ENCODE results near the gene PROZ.
"Not testable (repeated sequence)": the region's sequence is repeated elsewhere in the genome, so short reads cannot be mapped to it uniquely, and the experiment has no call there.

Gene PROZ, protein sequence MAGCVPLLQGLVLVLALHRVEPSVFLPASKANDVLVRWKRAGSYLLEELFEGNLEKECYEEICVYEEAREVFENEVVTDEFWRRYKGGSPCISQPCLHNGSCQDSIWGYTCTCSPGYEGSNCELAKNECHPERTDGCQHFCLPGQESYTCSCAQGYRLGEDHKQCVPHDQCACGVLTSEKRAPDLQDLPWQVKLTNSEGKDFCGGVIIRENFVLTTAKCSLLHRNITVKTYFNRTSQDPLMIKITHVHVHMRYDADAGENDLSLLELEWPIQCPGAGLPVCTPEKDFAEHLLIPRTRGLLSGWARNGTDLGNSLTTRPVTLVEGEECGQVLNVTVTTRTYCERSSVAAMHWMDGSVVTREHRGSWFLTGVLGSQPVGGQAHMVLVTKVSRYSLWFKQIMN

DNA sequence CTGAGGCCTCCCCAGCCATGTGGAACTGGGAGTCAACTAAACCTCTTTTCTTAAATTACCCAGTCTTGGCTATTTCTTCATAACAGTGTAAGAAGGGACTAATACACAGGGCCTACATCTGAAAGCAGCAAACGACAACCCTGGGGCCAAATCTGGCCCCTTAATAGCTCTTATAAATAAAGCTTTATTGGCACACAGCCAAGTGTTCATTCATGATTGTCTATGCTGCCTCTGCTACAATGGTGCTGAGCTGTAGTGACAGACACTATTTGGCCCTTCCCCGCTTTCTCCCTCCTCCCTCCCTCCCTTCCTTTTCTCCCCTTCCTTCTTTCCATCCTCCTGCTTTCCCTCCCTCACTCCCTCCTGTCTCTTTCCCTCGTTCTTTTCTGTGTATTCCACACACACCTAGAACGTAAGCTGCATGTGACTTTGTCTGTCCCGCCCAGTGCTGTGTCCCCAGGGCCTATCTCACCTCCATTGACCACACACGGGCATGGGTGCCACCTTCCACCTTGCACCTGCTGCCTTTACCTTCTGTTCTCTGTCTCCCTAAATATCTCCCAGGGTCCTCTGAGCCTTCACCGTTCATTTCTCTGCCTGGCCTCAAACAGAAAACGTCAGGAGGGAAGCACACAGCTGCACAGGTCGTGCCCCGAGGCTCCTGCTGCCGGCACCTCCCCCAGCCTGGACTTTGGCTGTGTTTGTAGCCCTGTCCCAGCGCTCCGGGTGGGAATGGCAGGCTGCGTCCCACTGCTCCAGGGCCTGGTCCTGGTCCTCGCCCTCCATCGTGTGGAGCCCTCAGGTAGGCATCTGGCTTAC, at the start of gene PROZ:
PROZ (plus strand) TSS at position 720 of the 819 bp plus-strand sequence; CDS start at position 733, 13 bp downstream.
- DNase-seq (ENCODE audit: low read depth) = no peak
- no peak within 1 kb of the TSS for H3K4me3 ChIP-seq (ENCODE audit: low read depth, low read length)

DNA sequence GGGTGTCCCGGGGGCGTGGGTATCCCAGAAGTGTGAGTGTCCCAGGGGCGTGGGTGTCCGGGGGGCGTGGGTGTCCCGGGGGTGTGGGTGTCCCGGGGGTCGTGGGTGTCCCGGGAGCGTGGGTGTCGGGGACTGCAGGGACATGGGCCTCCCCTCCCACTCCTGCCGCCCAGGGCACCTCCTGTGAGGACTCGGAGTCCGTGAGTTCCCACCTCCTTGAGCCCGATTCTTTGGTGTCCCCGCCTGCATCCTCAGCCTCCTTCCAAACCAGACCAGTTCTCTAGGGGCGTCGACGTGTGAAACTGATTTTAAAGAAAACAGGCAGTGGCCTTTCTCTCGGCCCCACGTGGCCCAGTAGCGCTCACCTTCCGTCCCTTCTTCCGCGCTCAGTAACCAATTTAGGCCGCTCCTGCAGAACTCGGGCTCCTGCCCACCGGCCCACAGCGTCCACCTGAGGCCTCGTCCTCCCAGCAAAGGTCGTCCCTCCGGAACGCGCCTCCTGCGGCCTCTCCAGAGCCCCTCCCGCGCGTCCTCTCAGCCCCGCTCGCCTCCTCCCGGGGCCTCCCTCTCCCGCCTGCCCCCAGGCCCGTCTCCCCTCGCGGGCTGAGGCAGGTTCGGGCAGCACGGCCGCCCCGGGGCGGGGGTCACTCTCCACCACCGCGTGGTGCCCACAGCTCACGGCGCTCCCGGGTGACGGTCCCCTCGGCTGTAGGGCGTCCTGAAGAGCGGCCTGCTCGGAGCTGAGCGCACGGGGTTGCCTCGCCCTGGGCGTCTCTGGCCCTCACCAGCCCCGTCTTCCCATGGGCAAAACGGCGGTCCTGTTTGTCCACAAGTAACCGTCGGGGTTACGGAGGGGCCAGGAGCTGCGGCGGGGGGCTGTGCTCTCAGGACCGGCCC, 49.0 kb upstream of the PROZ start:
- no peak for DNase-seq (ENCODE audit: low read depth)

DNA sequence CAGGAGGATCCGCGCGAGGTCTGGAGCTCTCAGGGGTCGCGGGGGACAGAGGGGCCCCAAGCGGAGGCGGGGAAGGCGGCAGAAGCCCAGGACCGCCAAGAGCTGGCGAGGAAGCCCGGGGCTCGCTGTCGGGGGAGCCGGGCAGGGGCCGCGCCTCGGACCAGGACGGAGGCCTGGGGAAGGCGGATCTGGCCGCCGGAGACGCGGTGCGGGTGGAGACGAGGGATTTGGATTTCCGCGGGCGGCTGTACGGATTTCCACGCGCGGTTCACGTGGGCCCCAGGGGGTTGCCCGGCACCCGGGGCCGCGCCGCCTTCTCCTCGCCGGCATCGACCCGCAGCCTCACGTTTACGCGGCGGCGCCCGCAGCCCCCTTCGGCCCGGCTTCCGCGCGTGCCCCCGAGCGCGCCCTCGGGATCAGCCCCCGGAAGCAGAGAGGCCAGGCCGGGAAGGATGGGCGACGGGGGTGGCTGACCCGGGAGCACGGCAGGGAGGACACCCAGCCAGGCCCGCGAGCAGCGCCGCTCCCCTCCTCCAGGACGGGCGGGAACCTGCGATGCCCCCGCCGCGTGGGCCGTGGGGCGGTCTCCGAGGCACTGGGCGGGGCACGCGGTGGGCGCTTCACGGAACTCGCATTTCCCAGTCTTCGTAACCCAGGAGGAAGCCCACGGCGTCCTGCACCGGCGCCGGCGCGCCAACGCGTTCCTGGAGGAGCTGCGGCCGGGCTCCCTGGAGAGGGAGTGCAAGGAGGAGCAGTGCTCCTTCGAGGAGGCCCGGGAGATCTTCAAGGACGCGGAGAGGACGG, 48.2 kb upstream of the PROZ start:
- no peak for DNase-seq (ENCODE audit: low read depth)
- peak overlapping the region; percentile 33 for H3K4me3 ChIP-seq (ENCODE audit: low read depth, low read length)

More for the DNA sequence above, 49.0 kb upstream of the PROZ start:
- no peak overlapping the region for H3K4me3 ChIP-seq (ENCODE audit: low read depth, low read length)

DNA sequence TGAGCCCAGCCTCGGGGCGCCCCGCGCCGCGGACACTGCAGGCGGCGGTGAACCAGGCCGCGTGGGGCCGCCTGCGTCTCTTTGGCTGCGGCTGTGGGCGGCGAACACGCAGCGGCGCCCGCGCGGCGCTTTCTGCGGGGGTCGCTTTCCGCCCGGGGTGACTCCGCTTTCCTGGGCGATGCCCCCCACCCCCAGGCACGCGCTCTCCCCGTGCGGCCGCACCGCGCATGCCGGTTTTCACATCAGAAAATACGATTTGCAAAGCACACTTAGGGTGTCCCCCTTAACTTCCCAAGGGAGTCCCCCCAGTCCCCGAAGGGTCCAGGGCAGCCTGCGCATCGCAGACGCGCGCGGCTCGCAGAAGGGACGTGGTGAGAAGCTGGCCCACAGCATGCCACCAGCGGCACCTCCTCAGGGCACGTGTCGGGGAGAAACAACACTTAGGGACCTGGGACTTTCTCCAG, 47.6 kb upstream of the PROZ start:
- peak overlapping the region; percentile 33 for H3K4me3 ChIP-seq (ENCODE audit: low read depth, low read length)
- DNase-seq (ENCODE audit: low read depth) = no peak

DNA sequence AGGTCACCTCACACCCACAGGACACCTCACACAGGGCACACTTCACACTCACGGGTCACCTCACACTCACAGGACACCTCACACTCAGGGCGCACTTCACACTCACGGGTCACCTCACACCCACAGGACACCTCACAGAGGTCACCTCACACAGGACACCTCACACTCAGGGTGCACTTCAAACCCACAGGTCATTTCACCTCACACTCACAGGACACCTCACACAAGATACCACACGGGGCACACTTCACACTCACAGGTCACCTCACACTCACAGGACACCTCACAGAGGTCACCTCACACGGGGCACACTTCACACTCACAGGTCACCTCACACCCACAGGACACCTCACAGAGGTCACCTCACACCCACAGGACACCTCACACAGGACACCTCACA, 46.6 kb upstream of the PROZ start:
- H3K4me3 ChIP-seq (ENCODE audit: low read depth, low read length); DNase-seq (ENCODE audit: low read depth): not testable (repeated sequence)

DNA sequence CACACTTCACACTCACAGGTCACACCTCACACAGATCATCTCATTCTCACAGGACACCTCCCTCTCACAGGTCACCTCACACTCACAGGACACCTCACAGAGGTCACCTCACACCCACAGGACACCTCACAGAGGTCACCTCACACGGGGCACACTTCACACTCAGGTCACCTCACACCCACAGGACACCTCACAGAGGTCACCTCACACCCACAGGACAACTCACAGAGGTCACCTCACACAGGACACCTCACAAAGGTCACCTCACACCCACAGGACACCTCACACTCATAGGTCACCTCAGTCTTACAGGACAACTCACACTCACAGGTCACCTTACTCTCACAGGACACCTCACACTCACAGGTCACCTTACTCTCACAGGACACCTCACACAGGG, 46.0 kb upstream of the PROZ start:
- H3K4me3 ChIP-seq (ENCODE audit: low read depth, low read length); DNase-seq (ENCODE audit: low read depth): not testable (repeated sequence)

DNA sequence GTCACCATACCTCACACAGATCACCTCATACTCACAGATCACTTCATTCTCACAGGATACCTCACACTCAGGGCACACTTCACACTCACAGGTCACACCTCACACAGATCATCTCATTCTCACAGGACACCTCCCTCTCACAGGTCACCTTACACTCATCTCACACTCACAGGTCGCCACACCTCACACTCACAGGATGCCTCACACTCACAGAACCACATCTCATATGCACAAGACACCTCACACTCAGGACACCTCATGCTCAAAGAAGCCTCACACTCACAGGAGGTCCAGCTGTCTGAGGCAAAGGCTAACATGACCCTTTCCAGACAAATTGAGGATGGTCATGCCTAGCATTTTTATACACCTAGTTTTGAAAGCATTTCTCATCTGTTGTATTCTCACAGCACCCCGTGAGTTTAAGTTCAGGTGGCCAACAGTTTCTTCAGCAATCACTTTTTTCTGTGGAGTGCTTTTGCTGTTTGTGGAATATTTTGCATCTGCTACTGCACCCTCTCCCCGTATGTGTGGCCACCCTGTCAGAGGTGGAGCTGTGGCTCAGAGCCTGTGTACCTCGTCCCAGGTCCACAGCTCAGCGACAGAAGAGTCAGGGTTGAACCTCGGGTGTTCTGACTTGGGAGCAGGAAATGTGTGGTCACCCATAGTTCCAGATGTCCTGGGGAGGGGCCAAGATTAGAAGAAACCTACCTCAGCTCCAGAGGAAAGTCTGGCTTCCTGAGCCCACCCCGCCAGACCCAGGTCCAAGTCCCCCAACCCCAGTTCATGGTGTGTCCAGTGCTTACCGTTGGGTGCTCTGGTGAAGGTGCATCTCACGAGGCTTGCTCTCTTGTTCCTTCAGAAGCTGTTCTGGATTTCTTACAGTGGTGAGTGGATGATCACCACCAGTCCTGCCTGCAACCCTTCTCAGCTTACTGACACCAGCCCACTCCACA, 45.3 kb upstream of the PROZ start:
- no peak for DNase-seq (ENCODE audit: low read depth)
- no peak overlapping the region for H3K4me3 ChIP-seq (ENCODE audit: low read depth, low read length)

DNA sequence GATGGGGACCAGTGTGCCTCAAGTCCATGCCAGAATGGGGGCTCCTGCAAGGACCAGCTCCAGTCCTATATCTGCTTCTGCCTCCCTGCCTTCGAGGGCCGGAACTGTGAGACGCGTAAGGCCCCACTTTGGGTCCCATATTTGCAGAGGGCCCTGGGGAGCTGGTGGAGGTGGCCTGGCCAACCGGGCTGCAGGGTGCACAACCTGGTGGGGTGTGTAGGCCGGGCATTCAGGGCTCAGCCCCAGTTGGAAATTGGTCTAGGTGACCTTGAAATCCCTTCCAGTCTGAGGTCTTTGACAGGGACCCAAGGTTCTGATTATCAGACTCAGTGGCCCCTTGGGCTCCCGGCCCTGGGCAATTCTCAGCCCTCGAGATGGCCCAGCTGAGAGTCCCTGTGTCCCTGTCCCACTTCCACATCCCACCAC, 44.6 kb upstream of the PROZ start:
- DNase-seq (ENCODE audit: low read depth) = no peak
- no peak overlapping the region for H3K4me3 ChIP-seq (ENCODE audit: low read depth, low read length)

DNA sequence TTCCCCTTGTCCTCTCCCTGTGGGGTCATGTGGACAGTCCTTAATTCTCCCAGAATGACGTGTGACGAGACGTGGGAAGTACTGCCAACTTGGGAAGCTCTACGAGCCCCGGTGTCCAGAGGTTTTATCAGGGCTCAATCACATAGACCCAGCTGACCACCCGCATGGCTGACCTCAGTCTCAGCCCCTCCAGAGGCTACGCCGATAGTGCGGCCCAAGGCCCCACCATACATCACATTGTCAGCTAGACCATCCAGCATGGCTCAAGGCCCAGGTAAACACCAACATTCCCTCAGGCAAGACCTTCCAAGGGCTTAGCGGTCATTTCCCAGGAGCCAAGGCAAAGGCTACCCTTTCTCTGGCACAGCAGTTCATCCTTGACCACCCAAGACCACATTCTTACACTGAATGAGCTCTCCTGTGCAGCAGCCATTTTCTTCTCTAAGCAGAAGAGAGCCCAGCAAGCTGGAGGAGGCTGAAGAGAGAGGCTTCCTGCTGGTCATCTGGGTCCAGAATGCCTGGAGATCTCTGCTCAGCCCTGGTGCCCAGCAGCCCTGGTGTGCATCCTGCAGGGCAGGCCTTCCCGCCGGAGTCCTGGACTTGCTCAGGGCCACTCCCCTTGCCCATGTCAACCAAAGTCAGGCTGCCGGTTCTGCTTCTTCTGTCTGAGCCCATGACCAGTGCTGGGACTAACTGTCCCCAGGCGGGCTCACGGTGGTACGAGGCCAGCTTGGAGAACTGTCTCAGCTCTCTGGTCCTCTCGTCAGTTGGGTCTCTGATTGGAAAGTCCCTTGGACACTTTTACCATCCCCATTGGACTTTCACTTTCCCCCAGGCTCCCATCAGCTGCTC, 43.7 kb upstream of the PROZ start:
- no peak for DNase-seq (ENCODE audit: low read depth)
- no peak overlapping the region for H3K4me3 ChIP-seq (ENCODE audit: low read depth, low read length)

DNA sequence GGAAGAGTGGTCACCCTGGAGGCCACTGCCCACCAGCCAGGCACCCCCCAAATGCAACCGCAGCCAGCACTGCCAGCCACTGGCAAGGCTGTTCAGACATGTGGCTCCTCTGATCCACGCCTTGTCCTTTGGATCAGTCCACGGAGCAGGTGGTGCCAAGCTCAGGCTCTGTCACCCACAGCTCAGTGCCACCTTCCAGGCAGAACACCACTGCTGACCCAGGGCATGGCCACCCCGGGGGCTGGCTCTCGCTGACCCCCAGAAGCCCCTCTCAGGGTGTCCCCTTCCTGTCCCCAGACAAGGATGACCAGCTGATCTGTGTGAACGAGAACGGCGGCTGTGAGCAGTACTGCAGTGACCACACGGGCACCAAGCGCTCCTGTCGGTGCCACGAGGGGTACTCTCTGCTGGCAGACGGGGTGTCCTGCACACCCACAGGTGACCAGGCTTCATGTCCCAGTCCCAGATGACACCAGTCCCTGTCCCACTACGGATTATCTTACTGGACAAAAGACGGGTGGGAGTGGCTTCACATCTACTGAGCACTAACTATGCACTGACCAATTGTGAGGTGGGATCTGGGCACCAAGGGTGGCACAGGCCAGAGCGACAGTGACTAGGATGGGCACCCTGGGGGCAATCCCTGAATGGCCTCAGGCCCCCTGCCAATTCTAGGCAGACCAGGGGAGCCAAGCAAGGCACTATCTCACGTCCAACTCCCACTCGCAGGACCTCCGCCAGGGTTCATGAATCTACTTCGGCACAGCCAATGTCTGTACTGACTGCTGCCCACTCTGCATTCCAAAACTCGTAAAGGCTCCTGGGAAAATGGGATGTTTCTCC, 42.9 kb upstream of the PROZ start:
- H3K4me3 ChIP-seq (ENCODE audit: low read depth, low read length) = no peak overlapping the region
- no peak for DNase-seq (ENCODE audit: low read depth)

DNA sequence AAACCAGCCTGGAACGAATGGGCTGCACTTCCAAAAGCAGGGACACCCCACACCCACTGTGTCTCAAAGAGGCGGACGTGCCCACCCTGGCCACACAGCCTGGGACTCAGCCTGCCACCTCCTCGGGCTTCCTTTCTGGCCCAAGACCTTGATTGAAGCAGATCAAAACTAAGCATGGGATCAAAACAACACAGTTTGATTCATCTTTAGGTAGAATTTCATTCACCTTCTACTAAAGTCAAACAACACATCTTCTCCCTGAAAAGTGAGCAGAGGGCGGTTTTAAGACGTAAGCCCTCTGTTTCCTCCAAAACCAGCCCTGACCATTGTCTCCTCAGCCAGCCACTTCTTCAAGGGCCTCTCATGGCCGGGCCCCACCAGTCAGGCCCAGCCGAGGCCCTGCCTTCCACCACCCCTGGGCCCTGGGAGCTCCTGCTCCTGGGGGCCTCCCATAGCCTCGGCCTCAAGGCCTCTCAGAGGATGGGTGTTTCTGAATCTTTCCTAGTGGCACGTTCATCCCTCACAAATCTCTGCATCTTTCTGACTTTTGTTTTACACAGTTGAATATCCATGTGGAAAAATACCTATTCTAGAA, 42.1 kb upstream of the PROZ start:
- no peak for DNase-seq (ENCODE audit: low read depth)
- H3K4me3 ChIP-seq (ENCODE audit: low read depth, low read length) = no peak overlapping the region

DNA sequence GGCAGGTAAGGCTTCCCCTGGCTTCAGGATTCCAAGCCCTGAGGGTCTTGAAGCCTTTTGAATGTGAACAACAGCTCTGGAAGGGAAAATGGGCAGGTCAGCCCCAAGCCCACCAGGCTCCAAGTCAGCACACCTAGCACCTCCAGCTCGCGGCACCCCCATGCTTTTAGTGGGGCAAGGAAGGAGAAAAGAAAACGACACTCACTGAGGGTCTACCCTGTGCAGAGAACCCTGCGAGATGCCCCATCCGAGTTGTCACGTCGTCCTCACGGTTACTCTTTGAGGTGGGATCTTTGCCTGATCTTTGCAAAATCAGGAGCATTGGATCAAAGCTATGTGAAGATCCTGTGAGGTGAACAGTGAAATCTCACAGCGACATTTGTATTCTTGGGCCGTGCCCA, 41.6 kb upstream of the PROZ start:
- DNase-seq (ENCODE audit: low read depth) = no peak
- H3K4me3 ChIP-seq (ENCODE audit: low read depth, low read length) = no peak overlapping the region

DNA sequence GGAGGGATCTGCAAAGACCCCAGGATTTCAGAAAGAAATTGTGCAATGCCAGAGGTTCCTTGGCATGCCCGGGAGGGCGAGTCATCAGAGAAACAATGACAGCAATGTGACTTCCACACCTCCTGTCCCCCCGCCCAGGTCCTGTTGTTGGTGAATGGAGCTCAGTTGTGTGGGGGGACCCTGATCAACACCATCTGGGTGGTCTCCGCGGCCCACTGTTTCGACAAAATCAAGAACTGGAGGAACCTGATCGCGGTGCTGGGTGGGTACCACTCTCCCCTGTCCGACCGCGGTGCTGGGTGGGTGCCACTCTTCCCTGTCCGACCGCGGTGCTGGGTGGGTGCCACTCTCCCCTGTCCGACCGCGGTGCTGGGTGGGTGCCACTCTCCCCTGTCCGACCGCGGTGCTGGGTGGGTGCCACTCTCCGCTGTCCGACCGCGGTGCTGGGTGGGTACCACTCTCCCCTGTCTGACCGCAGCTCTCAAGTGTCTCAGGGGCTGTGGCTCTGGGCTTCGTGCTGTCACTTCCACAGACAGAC, 41.0 kb upstream of the PROZ start:
- no peak overlapping the region for H3K4me3 ChIP-seq (ENCODE audit: low read depth, low read length)
- DNase-seq (ENCODE audit: low read depth) = no peak

DNA sequence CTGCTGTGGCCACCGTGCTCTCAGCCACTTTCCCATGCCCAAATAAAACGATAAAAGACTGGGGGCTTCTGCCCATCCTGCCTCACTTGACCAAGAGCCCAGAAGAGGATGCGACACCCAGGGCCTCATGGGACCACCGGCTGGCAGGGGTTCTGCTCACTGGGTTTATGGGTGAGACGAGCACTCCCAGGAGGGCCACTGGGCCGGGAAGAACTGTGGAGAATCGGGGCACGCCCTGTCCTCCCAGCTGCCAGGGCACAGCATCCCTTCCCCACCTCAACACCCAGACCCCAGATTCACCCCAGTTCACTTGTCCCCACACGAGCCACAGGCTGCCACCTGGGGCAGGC, 40.6 kb upstream of the PROZ start:
- no peak overlapping the region for H3K4me3 ChIP-seq (ENCODE audit: low read depth, low read length)

DNA sequence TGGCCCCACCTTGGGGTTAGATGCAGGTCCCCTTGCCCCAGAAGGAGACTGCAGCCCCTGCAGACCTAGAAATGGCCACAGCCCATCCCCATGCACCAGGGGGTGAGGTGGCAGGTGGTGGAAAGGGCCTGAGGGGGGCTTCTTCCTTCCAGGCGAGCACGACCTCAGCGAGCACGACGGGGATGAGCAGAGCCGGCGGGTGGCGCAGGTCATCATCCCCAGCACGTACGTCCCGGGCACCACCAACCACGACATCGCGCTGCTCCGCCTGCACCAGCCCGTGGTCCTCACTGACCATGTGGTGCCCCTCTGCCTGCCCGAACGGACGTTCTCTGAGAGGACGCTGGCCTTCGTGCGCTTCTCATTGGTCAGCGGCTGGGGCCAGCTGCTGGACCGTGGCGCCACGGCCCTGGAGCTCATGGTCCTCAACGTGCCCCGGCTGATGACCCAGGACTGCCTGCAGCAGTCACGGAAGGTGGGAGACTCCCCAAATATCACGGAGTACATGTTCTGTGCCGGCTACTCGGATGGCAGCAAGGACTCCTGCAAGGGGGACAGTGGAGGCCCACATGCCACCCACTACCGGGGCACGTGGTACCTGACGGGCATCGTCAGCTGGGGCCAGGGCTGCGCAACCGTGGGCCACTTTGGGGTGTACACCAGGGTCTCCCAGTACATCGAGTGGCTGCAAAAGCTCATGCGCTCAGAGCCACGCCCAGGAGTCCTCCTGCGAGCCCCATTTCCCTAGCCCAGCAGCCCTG, 40.0 kb upstream of the PROZ start:
- no peak overlapping the region for H3K4me3 ChIP-seq (ENCODE audit: low read depth, low read length)
- no peak for DNase-seq (ENCODE audit: low read depth)

More for the DNA sequence above, 40.6 kb upstream of the PROZ start:
- DNase-seq (ENCODE audit: low read depth) = no peak
